HepG2 (cell line): ENCODE results near the gene PRRT1B. TPM values are rescaled to one million over a fixed set of nuclear protein-coding genes. Genes with fewer than 3 reads are reported as not detected.

Source experiments
- ATAC-seq: fragments of 200-7000 bp; cut with Tn5 transposase; 3 replicates; pipeline ENCODE4 v1.9.1; 2020; ENCODE audit warnings: mild to moderate bottlenecking, moderate library complexity
- BruUV-seq: library from RNA; stranded (reverse); fragments of 400-500 nt; replicated peaks from 2 replicates; lab custom pipeline; 2021; lab: Mats Ljungman, UMichigan
- CTCF ChIA-PET: fragments of 300-600 bp; formaldehyde crosslinking; extraction: SDS; loops from one replicate; lab custom pipeline; 2021; ENCODE audit warnings: low total read pairs, inconsistent platforms, low intra/inter-chr PET ratio; lab: Yijun Ruan, JAX
- POLR2A ChIA-PET: fragments of 350-600 bp; sonication (Branson Sonifier 250); formaldehyde crosslinking; loops from one replicate; lab custom pipeline; 2020; ENCODE audit warnings: antibody characterized with exemption, inconsistent platforms; lab: Yijun Ruan, JAX
- DNase-seq: peaks from one replicate; pipeline ENCODE4 v3.0.0-alpha.2; 2015; ENCODE audit warnings: low spot score
- FAIRE-seq: peaks from 3 replicates; lab custom pipeline; 2011; peaks lifted over from hg19 to GRCh38; lab: Jason Lieb, UNC
- H2AFZ ChIP-seq: one replicate; pipeline ENCODE4 v1.6.1; 2011; ENCODE audit warnings: low read length, inconsistent platforms
- H3K27ac ChIP-seq: fragments of 300-600 bp; 3 replicates; pipeline ENCODE4 v1.8.0; 2011; ENCODE audit warnings: mixed run types, mild to moderate bottlenecking, mixed read lengths, low read length, inconsistent platforms; ENCODE audit not compliant: insufficient read depth; ENCODE audit errors: extremely low read length
- H3K27me3 ChIP-seq, 2 experiments: fragments of 200-600 bp in 1 of 2; 2 replicates in 1 of 2; 3 replicates in 1 of 2; pipeline versions ENCODE4 v1.6.0 to v1.8.0; 2011; ENCODE audit warnings: low read length in 2 of 2, mild to moderate bottlenecking in 2 of 2, moderate library complexity in 2 of 2, inconsistent platforms in 1 of 2; ENCODE audit not compliant: insufficient read depth in 2 of 2, control insufficient read depth in 1 of 2
- H3K36me3 ChIP-seq, 2 experiments: fragments of 200-600 bp in 1 of 2; replicated peaks in 1 of 2; 2 replicates in 1 of 2; 3 replicates in 1 of 2; pipeline versions ENCODE4 v1.5.1 to v1.8.0; 2011; ENCODE audit warnings: low read length in 2 of 2, inconsistent platforms in 1 of 2; ENCODE audit not compliant: insufficient read depth in 2 of 2, control insufficient read depth in 1 of 2
- H3K4me1 ChIP-seq: 2 replicates; pipeline ENCODE4 v1.5.1; 2012; ENCODE audit warnings: low read length, inconsistent platforms; ENCODE audit not compliant: insufficient read depth
- H3K4me2 ChIP-seq: 2 replicates; pipeline ENCODE4 v1.6.0; 2011; ENCODE audit warnings: low read depth, low read length, inconsistent platforms
- H3K4me3 ChIP-seq, 3 experiments: fragments of 200-600 bp in 1 of 3; sonication (generic), shearing (Covaris generic) in 1 of 3; replicated peaks in 1 of 3; 2 replicates each; pipeline ENCODE4 v1.5.1; 2011 to 2016; ENCODE audit warnings: low read length in 3 of 3, inconsistent platforms in 2 of 3, low read depth in 2 of 3, mild to moderate bottlenecking in 2 of 3, control low read depth in 1 of 3, mixed read lengths in 1 of 3; ENCODE audit not compliant: insufficient read depth in 1 of 3
- H3K79me2 ChIP-seq: one replicate; pipeline ENCODE4 v1.6.1; 2011; ENCODE audit warnings: low read length, inconsistent platforms; ENCODE audit not compliant: insufficient read depth
- H3K9ac ChIP-seq: 2 replicates; pipeline ENCODE4 v1.6.0; 2011; ENCODE audit warnings: mild to moderate bottlenecking, low read depth, low read length, inconsistent platforms; ENCODE audit not compliant: insufficient read depth
- H3K9me3 ChIP-seq: 2 replicates; pipeline ENCODE4 v1.5.1; 2012; ENCODE audit warnings: mild to moderate bottlenecking, low read length
- H4K20me1 ChIP-seq: 2 replicates; pipeline ENCODE4 v1.6.0; 2011; ENCODE audit warnings: inconsistent platforms, mild to moderate bottlenecking, low read length, moderate library complexity; ENCODE audit not compliant: insufficient read depth
- ESRRA ChIP-seq: sonication (generic); formaldehyde crosslinking; IDR thresholded peaks from 2 replicates; pipeline ENCODE4 v1.5.1; 2020; ENCODE audit warnings: mild to moderate bottlenecking, low read depth, missing genetic modification reagents
- KDM5B ChIP-seq: sonication (generic); formaldehyde crosslinking; IDR thresholded peaks from 2 replicates; pipeline ENCODE4 v1.4.0; 2020; ENCODE audit warnings: missing genetic modification reagents, mild to moderate bottlenecking, borderline replicate concordance
- SATB2 ChIP-seq: sonication (generic); formaldehyde crosslinking; IDR thresholded peaks from 2 replicates; pipeline ENCODE4 v1.5.0; 2020; ENCODE audit warnings: missing genetic modification reagents
- ZFAT ChIP-seq: sonication (generic); formaldehyde crosslinking; conservative IDR thresholded peaks from 2 replicates; pipeline ENCODE4 v1.8.1; 2023; ENCODE audit warnings: missing genetic modification reagents, inconsistent platforms
- ZNF337 ChIP-seq: sonication (generic); formaldehyde crosslinking; IDR thresholded peaks from 2 replicates; pipeline ENCODE4 v1.5.1; 2020; ENCODE audit warnings: missing genetic modification reagents, low read depth, mild to moderate bottlenecking, borderline replicate concordance
- ZNF615 ChIP-seq: sonication (generic); formaldehyde crosslinking; IDR thresholded peaks from 2 replicates; pipeline ENCODE4 v1.5.0; 2020; ENCODE audit warnings: mild to moderate bottlenecking, missing genetic modification reagents, borderline replicate concordance
- ZNF792 ChIP-seq: IDR thresholded peaks from 2 replicates; pipeline ENCODE4 v1.6.1; 2016
- ZNF883 ChIP-seq: sonication (generic); formaldehyde crosslinking; IDR thresholded peaks from 2 replicates; pipeline ENCODE4 v1.5.1; 2020; ENCODE audit warnings: mild to moderate bottlenecking, missing genetic modification reagents; ENCODE audit errors: not compliant biosample characterization
- WGBS: methylation state at CpG from one replicate; pipeline ENCODE4 v1.1.6; 2017; ENCODE audit warnings: low lambda C conversion rate; 5-methylcytosine and 5-hydroxymethylcytosine counted together
- in situ Hi-C: cut with HindIII; loops from 2 replicates; pipeline ENCODE4 v1.10.0; 2017; ENCODE audit warnings: low pct_unique_long_range_greater_than_20kb; ENCODE audit not compliant: extremely low pct_ligation_motif_present
- intact Hi-C: fragments of 100-400 bp; cut with micrococcal nuclease; formaldehyde crosslinking; loops from one replicate; pipeline ENCODE4 v1.10.0; 2022; ENCODE audit not compliant: unreplicated experiment
- polyA plus RNA-seq, 8 experiments: library from polyadenylated mRNA; depleted of rRNA in 3 of 8; stranded (reverse) in 7 of 8; unstranded in 1 of 8; fragments of >200 nt; fragmentation: Illumina TruSeq in 4 of 8; extraction: Trizol in 4 of 8; gene quantifications; 2 replicates each; pipeline versions ENCODE4 v1.2.1 to v1.2.3, GENCODE V29; 2011 to 2016; ENCODE audit warnings: low read depth in 4 of 8, missing spikeins in 1 of 8, mixed read lengths in 1 of 8; ENCODE audit not compliant: insufficient read depth in 1 of 8
- total RNA-seq, 5 experiments: library from RNA; depleted of rRNA; stranded (reverse); fragments of >200 nt; fragmentation: Illumina TruSeq; extraction: Trizol; gene quantifications; 2 replicates each; pipeline ENCODE4 v1.2.3, GENCODE V29; 2016; ENCODE audit warnings: low read depth in 1 of 5
- TF ChIP-seq, protein P1 (sequence below): IDR thresholded peaks from 2 replicates; pipeline ENCODE4 v1.6.1; 2016; ENCODE audit warnings: missing genetic modification reagents, missing compliant biosample characterization
- TF ChIP-seq, protein P2 (sequence below): sonication (generic); formaldehyde crosslinking; IDR thresholded peaks from 2 replicates; pipeline ENCODE4 v1.5.0; 2020; ENCODE audit warnings: mild to moderate bottlenecking, missing genetic modification reagents
- TF ChIP-seq, protein P3 (sequence below): IDR thresholded peaks from 2 replicates; pipeline ENCODE4 v1.6.1; 2012; ENCODE audit warnings: low read length, improper control_type of control experiment

Gene PRRT1B
- total and polyA plus RNA-seq, 2 of the 13 experiments (the other 11 are each of a cell fraction or from before 2014, with no cell fraction given): not detected

DNA sequence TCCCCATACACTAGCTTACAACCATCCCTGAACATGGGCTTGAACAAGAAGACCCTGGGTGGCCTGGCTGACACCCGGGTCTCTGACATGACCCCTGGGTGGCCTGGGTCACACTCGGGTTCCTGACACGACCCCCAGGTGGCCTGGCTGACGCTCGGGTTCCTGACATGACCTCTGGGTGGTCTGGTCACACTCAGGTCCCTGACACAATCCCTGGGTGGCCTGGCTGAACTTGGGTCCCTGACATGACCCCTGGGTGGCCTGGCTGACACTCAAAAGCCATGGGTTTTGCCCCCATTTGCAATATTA, 38.0 kb downstream of the PRRT1B start:
- H3K4me1 ChIP-seq: 0 out of 2 replicates have a peak, but pooled peaks cover 6% of the 10 kb centered on the region
- H3K9me3 ChIP-seq: no peaks in the 10 kb centered on the region
- no peak overlapping the region for H3K9ac ChIP-seq
- 90% methylated on average over 5 of the region's 5 CpGs for WGBS
- POLR2A ChIA-PET: no interaction called here
- no peak for FAIRE-seq
- DNase-seq: no peak
- peaks cover 11 to 56% of the 10 kb centered on the region in 2 experiments; a peak in 4 of 5 replicates for H3K36me3 ChIP-seq
- no peaks in the 10 kb centered on the region for H3K27me3 ChIP-seq
- no TSS peak for BruUV-seq
- H2AFZ ChIP-seq: no peak overlapping the region
- no peaks in the 10 kb centered on the region for H4K20me1 ChIP-seq
- CTCF ChIA-PET: no interaction called here
- no peak overlapping the region for H3K4me2 ChIP-seq
- no peak overlapping the region for H3K27ac ChIP-seq
- no peak for ATAC-seq
- no peaks in the 10 kb centered on the region for H3K79me2 ChIP-seq
- no peak overlapping the region for H3K4me3 ChIP-seq
- in situ Hi-C loops: loop anchor here (25.0 kb wide), 1 partner anchor 654 kb away; no protein-coding TSS in a partner anchor
- intact Hi-C loops: no loop called here
- TF ChIP-seq ZNF615 (CRISPR knock-in tag) (no peak), SATB2 (CRISPR knock-in tag) (no peak), ZFAT (CRISPR knock-in tag) (no peak), ZNF792 (CRISPR knock-in tag) (no peak), ZNF883 (CRISPR knock-in tag) (no peak)
- TF ChIP-seq, protein P1, sequence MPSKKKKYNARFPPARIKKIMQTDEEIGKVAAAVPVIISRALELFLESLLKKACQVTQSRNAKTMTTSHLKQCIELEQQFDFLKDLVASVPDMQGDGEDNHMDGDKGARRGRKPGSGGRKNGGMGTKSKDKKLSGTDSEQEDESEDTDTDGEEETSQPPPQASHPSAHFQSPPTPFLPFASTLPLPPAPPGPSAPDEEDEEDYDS: no peak

DNA sequence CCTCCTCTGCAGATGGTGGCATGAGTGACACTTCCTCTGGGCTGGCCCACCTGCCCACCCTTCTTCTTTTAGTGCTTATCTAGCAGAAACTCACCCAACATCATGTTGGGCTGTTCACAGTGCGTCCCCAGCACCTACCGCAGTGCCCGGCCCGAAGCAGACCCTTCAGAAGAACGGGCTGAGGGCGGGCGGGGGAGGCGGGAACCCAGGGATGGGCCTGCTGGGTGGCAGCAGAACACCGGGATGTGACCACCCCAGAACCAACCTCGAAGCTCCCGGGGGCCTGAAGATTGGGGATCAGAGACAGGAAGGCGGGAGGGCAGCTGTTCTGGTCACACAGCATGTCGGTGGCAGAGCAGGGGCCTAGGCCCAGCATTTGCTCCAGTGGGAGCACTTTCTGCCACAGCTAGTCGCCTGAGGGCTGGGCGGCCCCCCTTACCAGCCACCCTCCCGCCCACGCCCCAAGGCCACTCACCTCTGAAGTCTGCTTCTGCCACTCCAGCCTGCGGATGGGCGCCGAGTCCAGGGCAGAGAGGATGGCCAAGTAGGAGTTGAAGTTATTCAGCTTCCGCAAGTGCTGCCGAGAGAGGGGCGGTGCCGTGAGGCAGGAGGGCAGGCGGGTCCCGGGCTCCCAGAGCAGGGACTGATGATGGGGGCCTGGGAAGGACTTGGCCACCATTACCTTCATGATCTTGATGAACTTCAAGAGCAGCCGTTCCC, 38.7 kb downstream of the PRRT1B start:
- POLR2A ChIA-PET: no interaction called here
- no peaks in the 10 kb centered on the region for H3K27me3 ChIP-seq
- in situ Hi-C loops: loop anchor here (25.0 kb wide), 1 partner anchor 653 kb away; no protein-coding TSS in a partner anchor
- TF ChIP-seq, protein P2, sequence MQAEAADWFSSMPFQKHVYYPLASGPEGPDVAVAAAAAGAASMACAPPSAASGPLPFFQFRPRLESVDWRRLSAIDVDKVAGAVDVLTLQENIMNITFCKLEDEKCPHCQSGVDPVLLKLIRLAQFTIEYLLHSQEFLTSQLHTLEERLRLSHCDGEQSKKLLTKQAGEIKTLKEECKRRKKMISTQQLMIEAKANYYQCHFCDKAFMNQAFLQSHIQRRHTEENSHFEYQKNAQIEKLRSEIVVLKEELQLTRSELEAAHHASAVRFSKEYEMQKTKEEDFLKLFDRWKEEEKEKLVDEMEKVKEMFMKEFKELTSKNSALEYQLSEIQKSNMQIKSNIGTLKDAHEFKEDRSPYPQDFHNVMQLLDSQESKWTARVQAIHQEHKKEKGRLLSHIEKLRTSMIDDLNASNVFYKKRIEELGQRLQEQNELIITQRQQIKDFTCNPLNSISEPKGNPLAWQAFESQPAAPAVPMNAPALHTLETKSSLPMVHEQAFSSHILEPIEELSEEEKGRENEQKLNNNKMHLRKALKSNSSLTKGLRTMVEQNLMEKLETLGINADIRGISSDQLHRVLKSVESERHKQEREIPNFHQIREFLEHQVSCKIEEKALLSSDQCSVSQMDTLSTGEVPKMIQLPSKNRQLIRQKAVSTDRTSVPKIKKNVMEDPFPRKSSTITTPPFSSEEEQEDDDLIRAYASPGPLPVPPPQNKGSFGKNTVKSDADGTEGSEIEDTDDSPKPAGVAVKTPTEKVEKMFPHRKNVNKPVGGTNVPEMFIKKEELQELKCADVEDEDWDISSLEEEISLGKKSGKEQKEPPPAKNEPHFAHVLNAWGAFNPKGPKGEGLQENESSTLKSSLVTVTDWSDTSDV: no peak
- TF ChIP-seq ZNF337 (no peak), ESRRA (CRISPR knock-in tag) (no peak), KDM5B (CRISPR knock-in tag) (no peak)
- TF ChIP-seq, protein P3, sequence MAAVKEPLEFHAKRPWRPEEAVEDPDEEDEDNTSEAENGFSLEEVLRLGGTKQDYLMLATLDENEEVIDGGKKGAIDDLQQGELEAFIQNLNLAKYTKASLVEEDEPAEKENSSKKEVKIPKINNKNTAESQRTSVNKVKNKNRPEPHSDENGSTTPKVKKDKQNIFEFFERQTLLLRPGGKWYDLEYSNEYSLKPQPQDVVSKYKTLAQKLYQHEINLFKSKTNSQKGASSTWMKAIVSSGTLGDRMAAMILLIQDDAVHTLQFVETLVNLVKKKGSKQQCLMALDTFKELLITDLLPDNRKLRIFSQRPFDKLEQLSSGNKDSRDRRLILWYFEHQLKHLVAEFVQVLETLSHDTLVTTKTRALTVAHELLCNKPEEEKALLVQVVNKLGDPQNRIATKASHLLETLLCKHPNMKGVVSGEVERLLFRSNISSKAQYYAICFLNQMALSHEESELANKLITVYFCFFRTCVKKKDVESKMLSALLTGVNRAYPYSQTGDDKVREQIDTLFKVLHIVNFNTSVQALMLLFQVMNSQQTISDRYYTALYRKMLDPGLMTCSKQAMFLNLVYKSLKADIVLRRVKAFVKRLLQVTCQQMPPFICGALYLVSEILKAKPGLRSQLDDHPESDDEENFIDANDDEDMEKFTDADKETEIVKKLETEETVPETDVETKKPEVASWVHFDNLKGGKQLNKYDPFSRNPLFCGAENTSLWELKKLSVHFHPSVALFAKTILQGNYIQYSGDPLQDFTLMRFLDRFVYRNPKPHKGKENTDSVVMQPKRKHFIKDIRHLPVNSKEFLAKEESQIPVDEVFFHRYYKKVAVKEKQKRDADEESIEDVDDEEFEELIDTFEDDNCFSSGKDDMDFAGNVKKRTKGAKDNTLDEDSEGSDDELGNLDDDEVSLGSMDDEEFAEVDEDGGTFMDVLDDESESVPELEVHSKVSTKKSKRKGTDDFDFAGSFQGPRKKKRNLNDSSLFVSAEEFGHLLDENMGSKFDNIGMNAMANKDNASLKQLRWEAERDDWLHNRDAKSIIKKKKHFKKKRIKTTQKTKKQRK: no peak

More for the DNA sequence above, 38.7 kb downstream of the PRRT1B start:
- FAIRE-seq: no peak
- H3K4me2 ChIP-seq: no peak overlapping the region
- H3K79me2 ChIP-seq: no peaks in the 10 kb centered on the region
- H3K4me3 ChIP-seq: no peak overlapping the region
- no peak overlapping the region for H2AFZ ChIP-seq
- peaks cover 15 to 61% of the 10 kb centered on the region in 2 experiments; a peak in 4 of 5 replicates for H3K36me3 ChIP-seq
- CTCF ChIA-PET: no interaction called here
- DNase-seq: no peak
- H3K9me3 ChIP-seq: no peaks in the 10 kb centered on the region
- H3K27ac ChIP-seq: no peak overlapping the region
- ATAC-seq: no peak
- no TSS peak for BruUV-seq
- intact Hi-C loops: no loop called here
- no peaks in the 10 kb centered on the region for H4K20me1 ChIP-seq
- no peak overlapping the region for H3K9ac ChIP-seq
- H3K4me1 ChIP-seq: 0 out of 2 replicates have a peak, but pooled peaks cover 6% of the 10 kb centered on the region
- 100% methylated on average over 22 of the region's 27 CpGs for WGBS
